H9 (cell line): Measurements from ENCODE around the gene GTF3C6. TPM values are rescaled to one million over a fixed set of nuclear protein-coding genes. Genes with fewer than 3 reads are reported as not detected.

ENCODE experiments used
- DNase-seq: peaks from one replicate; pipeline ENCODE4 v3.0.0-alpha.2; 2017
- H2AFZ ChIP-seq: one replicate; pipeline ENCODE4 v1.6.1; 2013; ENCODE audit warnings: mild to moderate bottlenecking, low read length, control low read depth, moderate library complexity
- H2AK5ac ChIP-seq: 2 replicates; pipeline ENCODE4 v1.6.1; 2013; ENCODE audit warnings: low read length, control low read depth, mixed read lengths; ENCODE audit not compliant: insufficient read length
- H2BK120ac ChIP-seq: one replicate; pipeline ENCODE4 v1.6.1; 2013; ENCODE audit warnings: low read depth, mild to moderate bottlenecking, low read length, control low read depth, inconsistent platforms; ENCODE audit not compliant: poor library complexity, severe bottlenecking
- H2BK12ac ChIP-seq: 2 replicates; pipeline ENCODE4 v1.6.1; 2013; ENCODE audit warnings: low read length, control low read depth, mixed read lengths, low read depth; ENCODE audit not compliant: insufficient read length
- H2BK15ac ChIP-seq: 2 replicates; pipeline ENCODE4 v1.6.1; 2013; ENCODE audit warnings: low read depth, low read length, control low read depth
- H2BK20ac ChIP-seq: one replicate; pipeline ENCODE4 v1.6.1; 2013; ENCODE audit warnings: low read depth, mild to moderate bottlenecking, low read length, control low read depth, inconsistent platforms; ENCODE audit not compliant: poor library complexity, severe bottlenecking
- H2BK5ac ChIP-seq: 2 replicates; pipeline ENCODE4 v1.6.1; 2013; ENCODE audit warnings: low read length, control low read depth, mixed read lengths; ENCODE audit not compliant: insufficient read length
- H3K14ac ChIP-seq: 2 replicates; pipeline ENCODE4 v1.6.1; 2013; ENCODE audit warnings: low read length, control low read depth; ENCODE audit not compliant: insufficient read depth
- H3K18ac ChIP-seq: 2 replicates; pipeline ENCODE4 v1.6.1; 2013; ENCODE audit warnings: low read depth, mild to moderate bottlenecking, mixed read lengths, low read length, control low read depth; ENCODE audit not compliant: insufficient read length
- H3K23ac ChIP-seq: 2 replicates; pipeline ENCODE4 v1.6.1; 2013; ENCODE audit warnings: low read length, control low read depth, mixed read lengths, low read depth; ENCODE audit not compliant: insufficient read length
- H3K23me2 ChIP-seq: 2 replicates; pipeline ENCODE4 v1.6.1; 2013; ENCODE audit warnings: low read depth, mild to moderate bottlenecking, mixed read lengths, low read length, control low read depth; ENCODE audit not compliant: insufficient read length, poor library complexity, severe bottlenecking
- H3K27ac ChIP-seq: 2 replicates; pipeline ENCODE4 v1.5.1; 2013; ENCODE audit warnings: low read length, control low read depth, mixed read lengths, low read depth; ENCODE audit not compliant: insufficient read length
- H3K27me3 ChIP-seq: 2 replicates; pipeline ENCODE4 v1.6.1; 2013; ENCODE audit warnings: low read length, control low read depth, inconsistent platforms; ENCODE audit not compliant: insufficient read depth
- H3K4ac ChIP-seq: 2 replicates; pipeline ENCODE4 v1.6.1; 2013; ENCODE audit warnings: low read depth, mild to moderate bottlenecking, control low read depth, inconsistent platforms, low read length, moderate library complexity
- H3K4me1 ChIP-seq: 2 replicates; pipeline ENCODE4 v1.6.1; 2013; ENCODE audit warnings: low read length, control low read depth, inconsistent platforms; ENCODE audit not compliant: insufficient read depth
- H3K4me2 ChIP-seq: 2 replicates; pipeline ENCODE4 v1.6.1; 2013; ENCODE audit warnings: low read length, control low read depth, mixed read lengths; ENCODE audit not compliant: insufficient read length, insufficient read depth
- H3K56ac ChIP-seq: 2 replicates; pipeline ENCODE4 v1.6.1; 2013; ENCODE audit warnings: low read depth, mild to moderate bottlenecking, mixed read lengths, low read length, control low read depth; ENCODE audit not compliant: insufficient read length
- H3K79me1 ChIP-seq: 2 replicates; pipeline ENCODE4 v1.6.1; 2013; ENCODE audit warnings: low read depth, mild to moderate bottlenecking, moderate library complexity, low read length, control low read depth, inconsistent platforms; ENCODE audit not compliant: insufficient read depth, poor library complexity, severe bottlenecking
- H3K79me2 ChIP-seq: 2 replicates; pipeline ENCODE4 v1.6.1; 2013; ENCODE audit warnings: low read length, control low read depth, inconsistent platforms; ENCODE audit not compliant: insufficient read depth
- H3K9ac ChIP-seq: 2 replicates; pipeline ENCODE4 v1.6.1; 2013; ENCODE audit warnings: low read length, control low read depth, mixed read lengths; ENCODE audit not compliant: insufficient read length; ENCODE audit errors: extremely low read depth
- H3K9me3 ChIP-seq: one replicate; pipeline ENCODE4 v1.6.1; 2013; ENCODE audit warnings: low read depth, low read length, inconsistent platforms; ENCODE audit not compliant: control insufficient read depth
- H3T11ph ChIP-seq: one replicate; pipeline ENCODE4 v1.6.1; 2013; ENCODE audit warnings: mild to moderate bottlenecking, low read length, control low read depth, inconsistent platforms
- H4K20me1 ChIP-seq: one replicate; pipeline ENCODE4 v1.6.1; 2013; ENCODE audit not compliant: control insufficient read depth, insufficient read length, insufficient read depth
- H4K5ac ChIP-seq: 2 replicates; pipeline ENCODE4 v1.6.1; 2013; ENCODE audit warnings: low read depth, mild to moderate bottlenecking, mixed read lengths, low read length, control low read depth; ENCODE audit not compliant: insufficient read length
- H4K8ac ChIP-seq: replicated peaks from 2 replicates; pipeline ENCODE4 v1.6.1; 2013; ENCODE audit warnings: low read length, control low read depth, mixed read lengths, low read depth; ENCODE audit not compliant: insufficient read length
- H4K91ac ChIP-seq: 2 replicates; pipeline ENCODE4 v1.6.1; 2013; ENCODE audit warnings: low read depth, mild to moderate bottlenecking, moderate library complexity, mixed read lengths, low read length, control low read depth; ENCODE audit not compliant: insufficient read length
- H3K27ac Mint-ChIP-seq, 3 experiments: 2 replicates in 2 of 3; 3 replicates in 1 of 3; pipeline ENCODE4 v1.8.0; 2020 to 2021; ENCODE audit warnings: mixed read lengths in 3 of 3, mild to moderate bottlenecking in 1 of 3, moderate library complexity in 1 of 3
- H3K27me3 Mint-ChIP-seq: 2 replicates; pipeline ENCODE4 v1.8.0; 2021; ENCODE audit warnings: low read depth, mild to moderate bottlenecking, moderate library complexity, mixed read lengths
- H3K36me3 Mint-ChIP-seq, 3 experiments: 2 replicates in 2 of 3; 3 replicates in 1 of 3; pipeline ENCODE4 v1.8.0; 2020 to 2021; ENCODE audit warnings: low read depth in 3 of 3, mixed read lengths in 3 of 3; ENCODE audit not compliant: insufficient read depth in 1 of 3
- H3K4me1 Mint-ChIP-seq, 2 experiments: 2 replicates each; pipeline ENCODE4 v1.8.0; 2020; ENCODE audit warnings: mixed read lengths in 2 of 2
- H3K4me3 Mint-ChIP-seq, 2 experiments: 2 replicates in 1 of 2; 3 replicates in 1 of 2; pipeline ENCODE4 v1.8.0; 2020 to 2021; ENCODE audit warnings: mild to moderate bottlenecking in 2 of 2, mixed read lengths in 2 of 2, moderate library complexity in 1 of 2
- H3K9me3 Mint-ChIP-seq, 2 experiments: 2 replicates in 1 of 2; 3 replicates in 1 of 2; pipeline ENCODE4 v1.8.0; 2020; ENCODE audit warnings: mild to moderate bottlenecking in 2 of 2, mixed read lengths in 2 of 2, moderate library complexity in 1 of 2
- CTCF ChIP-seq: fragments of 200-600 bp; sonication (generic); conservative IDR thresholded peaks from 3 replicates; pipeline ENCODE4 v1.8.0; 2021; ENCODE audit warnings: antibody characterized with exemption, mild to moderate bottlenecking
- WGBS: extraction: QIAGEN DNeasy Blood & Tissue Kit; methylation state at CpG from one replicate; pipeline ENCODE4 v1.1.7; 2013; ENCODE audit warnings: missing lambda C conversion rate, low lambda C conversion rate, mixed read lengths; ENCODE audit not compliant: insufficient read length; ENCODE audit errors: extremely low coverage; 5-methylcytosine and 5-hydroxymethylcytosine counted together
- total RNA-seq: library from RNA; stranded (reverse); gene quantifications from 2 replicates; pipeline ENCODE4 v1.2.1, GENCODE V29; 2021

Gene GTF3C6
- total RNA-seq, 1 experiment from 2014 or later: 106 TPM

GRCh38 chr6:110944681-110945151, 13.8 kb upstream of the GTF3C6 start:
- H2BK15ac ChIP-seq: no peak overlapping the region
- H3K27ac ChIP-seq: no peak overlapping the region
- no CpG with 5 or more reads among the region's 1 CpG for WGBS
- H3K9ac ChIP-seq: no peak overlapping the region
- no peak overlapping the region for H4K91ac ChIP-seq
- no peak overlapping the region for H3K4me2 ChIP-seq
- H3T11ph ChIP-seq: no peak overlapping the region
- H3K18ac ChIP-seq: no peak overlapping the region
- DNase-seq: no peak
- H3K79me2 ChIP-seq: no peaks in the 10 kb centered on the region
- H4K20me1 ChIP-seq: no peaks in the 10 kb centered on the region
- Mint-ChIP-seq H3K4me3 (no peak overlapping the region), H3K27ac (no peak overlapping the region), H3K9me3 (no peaks in the 10 kb centered on the region), H3K4me1 (no peaks in the 10 kb centered on the region), H3K27me3 (no peaks in the 10 kb centered on the region; the same call in 1 of the 2 replicates), H3K36me3 (no peaks in the 10 kb centered on the region)
- no peak overlapping the region for H2AFZ ChIP-seq
- no peaks in the 10 kb centered on the region for H3K23me2 ChIP-seq
- H2BK120ac ChIP-seq: no peak overlapping the region
- H3K4ac ChIP-seq: no peak overlapping the region
- no peak overlapping the region for H2BK5ac ChIP-seq
- no peak overlapping the region for H2BK20ac ChIP-seq
- no peak overlapping the region for H2AK5ac ChIP-seq
- H3K14ac ChIP-seq: no peak overlapping the region
- no peaks in the 10 kb centered on the region for H3K27me3 ChIP-seq
- no peaks in the 10 kb centered on the region for H3K79me1 ChIP-seq
- no peak overlapping the region for H2BK12ac ChIP-seq
- no peak for TF ChIP-seq CTCF
- no peak overlapping the region for H3K56ac ChIP-seq
- no peak overlapping the region for H3K23ac ChIP-seq
- H3K9me3 ChIP-seq: no peaks in the 10 kb centered on the region
- no peak overlapping the region for H4K5ac ChIP-seq
- H4K8ac ChIP-seq: no peak overlapping the region
- no peaks in the 10 kb centered on the region for H3K4me1 ChIP-seq
